Ishikawa (cell line): Measurements from ENCODE around the gene CGB1.

Experiments used
- CEBPB ChIP-seq: IDR thresholded peaks from 2 replicates; pipeline ENCODE4 v1.6.1; 2012
- EP300 ChIP-seq: IDR thresholded peaks from 2 replicates; pipeline ENCODE4 v1.6.1; 2012; ENCODE audit warnings: borderline replicate concordance
- FOXM1 ChIP-seq: IDR thresholded peaks from 2 replicates; pipeline ENCODE4 v1.6.1; 2012; ENCODE audit warnings: low read depth, borderline replicate concordance
- RAD21 ChIP-seq: IDR thresholded peaks from 2 replicates; pipeline ENCODE4 v1.6.1; 2012; ENCODE audit warnings: low read depth
- TCF12 ChIP-seq: IDR thresholded peaks from 2 replicates; pipeline ENCODE4 v1.6.1; 2012; ENCODE audit warnings: low read depth
- TEAD4 ChIP-seq: IDR thresholded peaks from 2 replicates; pipeline ENCODE4 v1.6.1; 2012
- YY1 ChIP-seq: IDR thresholded peaks from 2 replicates; pipeline ENCODE4 v1.6.1; 2012; ENCODE audit warnings: low read depth
- TF ChIP-seq, protein P1 (sequence below): IDR thresholded peaks from 2 replicates; pipeline ENCODE4 v1.6.1; 2012
- TF ChIP-seq, protein P2 (sequence below): IDR thresholded peaks from 2 replicates; pipeline ENCODE4 v1.6.1; 2012; ENCODE audit warnings: low read depth, mild to moderate bottlenecking
- TF ChIP-seq, protein P3 (sequence below): IDR thresholded peaks from 2 replicates; pipeline ENCODE4 v1.6.1; 2012

DNA sequence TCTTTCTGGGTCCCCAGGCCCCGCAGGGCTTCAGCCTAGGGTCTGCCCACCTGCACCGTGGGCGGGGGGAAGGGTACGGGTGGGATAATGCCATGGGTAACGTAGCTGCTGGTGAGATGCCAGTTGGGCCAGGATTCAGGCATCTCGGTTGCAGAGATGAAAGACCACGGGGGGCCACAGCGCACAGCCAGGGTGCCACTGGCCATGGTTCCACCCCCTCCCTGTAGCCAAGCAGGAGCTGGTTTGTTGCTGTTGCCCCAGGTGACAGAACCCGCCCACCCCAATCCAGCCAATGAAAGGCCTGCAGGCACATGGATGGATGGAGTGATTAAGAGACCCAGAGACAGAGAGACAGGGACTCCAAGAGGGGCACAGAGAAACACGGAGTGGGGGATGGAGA is 21.9 kb upstream of the CGB1 start:
- no peak for TF ChIP-seq EP300
- TF ChIP-seq CEBPB = no peak
- TF ChIP-seq FOXM1 = no peak
- no peak for TF ChIP-seq RAD21
- TF ChIP-seq, protein P1, sequence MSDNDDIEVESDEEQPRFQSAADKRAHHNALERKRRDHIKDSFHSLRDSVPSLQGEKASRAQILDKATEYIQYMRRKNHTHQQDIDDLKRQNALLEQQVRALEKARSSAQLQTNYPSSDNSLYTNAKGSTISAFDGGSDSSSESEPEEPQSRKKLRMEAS = no peak
- TF ChIP-seq TCF12 = no peak
- TF ChIP-seq, protein P2, sequence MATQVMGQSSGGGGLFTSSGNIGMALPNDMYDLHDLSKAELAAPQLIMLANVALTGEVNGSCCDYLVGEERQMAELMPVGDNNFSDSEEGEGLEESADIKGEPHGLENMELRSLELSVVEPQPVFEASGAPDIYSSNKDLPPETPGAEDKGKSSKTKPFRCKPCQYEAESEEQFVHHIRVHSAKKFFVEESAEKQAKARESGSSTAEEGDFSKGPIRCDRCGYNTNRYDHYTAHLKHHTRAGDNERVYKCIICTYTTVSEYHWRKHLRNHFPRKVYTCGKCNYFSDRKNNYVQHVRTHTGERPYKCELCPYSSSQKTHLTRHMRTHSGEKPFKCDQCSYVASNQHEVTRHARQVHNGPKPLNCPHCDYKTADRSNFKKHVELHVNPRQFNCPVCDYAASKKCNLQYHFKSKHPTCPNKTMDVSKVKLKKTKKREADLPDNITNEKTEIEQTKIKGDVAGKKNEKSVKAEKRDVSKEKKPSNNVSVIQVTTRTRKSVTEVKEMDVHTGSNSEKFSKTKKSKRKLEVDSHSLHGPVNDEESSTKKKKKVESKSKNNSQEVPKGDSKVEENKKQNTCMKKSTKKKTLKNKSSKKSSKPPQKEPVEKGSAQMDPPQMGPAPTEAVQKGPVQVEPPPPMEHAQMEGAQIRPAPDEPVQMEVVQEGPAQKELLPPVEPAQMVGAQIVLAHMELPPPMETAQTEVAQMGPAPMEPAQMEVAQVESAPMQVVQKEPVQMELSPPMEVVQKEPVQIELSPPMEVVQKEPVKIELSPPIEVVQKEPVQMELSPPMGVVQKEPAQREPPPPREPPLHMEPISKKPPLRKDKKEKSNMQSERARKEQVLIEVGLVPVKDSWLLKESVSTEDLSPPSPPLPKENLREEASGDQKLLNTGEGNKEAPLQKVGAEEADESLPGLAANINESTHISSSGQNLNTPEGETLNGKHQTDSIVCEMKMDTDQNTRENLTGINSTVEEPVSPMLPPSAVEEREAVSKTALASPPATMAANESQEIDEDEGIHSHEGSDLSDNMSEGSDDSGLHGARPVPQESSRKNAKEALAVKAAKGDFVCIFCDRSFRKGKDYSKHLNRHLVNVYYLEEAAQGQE = no peak
- no peak for TF ChIP-seq TEAD4
- TF ChIP-seq, protein P3, sequence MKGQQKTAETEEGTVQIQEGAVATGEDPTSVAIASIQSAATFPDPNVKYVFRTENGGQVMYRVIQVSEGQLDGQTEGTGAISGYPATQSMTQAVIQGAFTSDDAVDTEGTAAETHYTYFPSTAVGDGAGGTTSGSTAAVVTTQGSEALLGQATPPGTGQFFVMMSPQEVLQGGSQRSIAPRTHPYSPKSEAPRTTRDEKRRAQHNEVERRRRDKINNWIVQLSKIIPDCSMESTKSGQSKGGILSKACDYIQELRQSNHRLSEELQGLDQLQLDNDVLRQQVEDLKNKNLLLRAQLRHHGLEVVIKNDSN = no peak
- TF ChIP-seq YY1 = no peak
